SK-N-DZ (cell line): ENCODE data around the gene PODXL2.
"Not testable (repeated sequence)": the region's sequence is repeated elsewhere in the genome, so short reads cannot be mapped to it uniquely, and the experiment has no call there.

Experiments
- DNase-seq: peaks from one replicate; pipeline ENCODE4 v3.0.0-alpha.2; 2015; ENCODE audit warnings: low spot score

The PODXL2 gene

DNA sequence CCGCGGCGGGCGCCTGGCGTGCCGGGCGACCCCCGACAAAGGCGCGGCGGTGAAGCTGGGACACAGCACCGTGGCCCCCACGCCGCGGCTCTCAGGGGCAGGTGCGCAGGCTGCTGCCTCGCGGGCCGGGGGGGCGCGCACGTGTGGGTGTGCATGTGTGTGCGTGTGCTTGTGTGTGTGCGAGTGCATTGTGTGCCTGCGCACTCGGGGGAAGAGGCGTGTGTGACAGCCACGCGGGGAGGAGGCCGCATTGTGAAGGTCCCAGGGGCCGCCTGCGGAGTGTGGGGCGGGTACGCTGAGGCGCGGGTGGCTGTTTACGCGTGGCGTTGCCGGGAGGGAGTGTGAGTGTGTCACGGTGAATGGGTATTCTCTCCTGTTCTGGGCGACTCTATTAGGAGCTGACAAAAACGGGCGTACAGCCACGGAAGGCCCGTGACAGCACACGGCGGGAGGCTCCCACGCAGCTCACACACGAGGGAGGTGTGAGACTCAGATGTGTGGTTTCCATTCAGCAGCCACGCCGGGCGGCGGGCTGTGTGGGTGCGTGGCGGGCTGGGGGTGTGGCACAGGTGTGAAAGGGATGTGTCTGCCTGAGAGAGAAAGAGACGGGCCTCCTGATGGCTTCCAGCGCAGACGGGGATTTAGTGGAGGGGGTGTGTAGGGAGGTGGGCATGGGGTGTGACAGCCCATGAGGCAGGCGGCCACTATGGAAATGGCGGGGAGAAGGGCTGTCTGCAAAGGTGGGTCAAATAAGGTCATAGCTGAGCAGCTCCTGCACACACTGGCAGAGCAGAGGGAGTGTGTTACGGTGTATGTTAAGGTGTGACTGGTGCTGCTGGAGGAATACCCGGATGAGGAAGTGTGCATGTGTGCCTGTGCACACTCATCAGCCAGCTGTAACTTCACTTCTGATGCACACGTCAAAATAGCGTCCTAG is 750 bp downstream of the PODXL2 start:
- peak; percentile 56 for DNase-seq

DNA sequence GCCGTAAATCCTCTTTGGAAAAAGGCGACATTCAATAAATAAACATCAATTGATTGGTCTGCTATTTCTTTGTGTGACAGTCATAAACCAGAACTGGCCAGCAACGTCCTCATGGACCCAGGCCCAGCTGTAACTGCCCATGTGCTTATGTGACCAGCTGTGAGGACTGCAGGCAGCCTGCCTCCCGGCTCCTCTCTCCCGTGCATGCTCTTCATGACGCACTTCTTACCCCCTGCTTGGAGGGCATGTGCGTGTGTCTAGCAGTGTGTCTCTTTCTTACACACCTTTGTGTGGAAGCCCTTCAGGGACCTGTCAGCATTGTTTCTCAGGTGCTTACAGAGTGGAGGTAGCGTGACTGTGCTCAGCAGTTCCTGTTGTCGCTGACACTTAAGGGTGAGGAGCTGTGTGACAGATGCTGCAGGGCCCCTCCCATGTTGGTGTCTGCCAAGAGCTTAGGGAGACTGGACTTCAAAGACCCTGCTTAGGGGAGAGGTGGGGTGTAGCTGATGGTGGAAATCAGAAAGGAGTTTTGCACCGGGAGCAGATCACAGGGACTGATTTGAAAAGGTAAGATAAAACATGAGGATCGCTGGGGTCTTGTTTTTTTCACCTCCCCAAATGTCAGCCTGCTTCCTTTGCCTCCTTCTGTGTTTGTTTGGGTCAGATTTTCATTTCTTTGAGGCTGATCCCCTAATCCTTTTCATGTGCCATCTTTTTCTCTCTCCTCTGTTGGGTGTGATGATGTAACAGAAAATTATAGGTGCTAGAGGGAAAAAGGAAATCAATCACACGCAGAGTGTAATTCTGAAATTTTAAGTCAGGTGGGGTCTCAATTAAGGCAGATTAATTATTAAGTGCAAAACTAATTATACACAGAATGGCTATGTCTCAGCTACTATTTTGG is 2.1 kb downstream of the PODXL2 start:
- no peak for DNase-seq

DNA sequence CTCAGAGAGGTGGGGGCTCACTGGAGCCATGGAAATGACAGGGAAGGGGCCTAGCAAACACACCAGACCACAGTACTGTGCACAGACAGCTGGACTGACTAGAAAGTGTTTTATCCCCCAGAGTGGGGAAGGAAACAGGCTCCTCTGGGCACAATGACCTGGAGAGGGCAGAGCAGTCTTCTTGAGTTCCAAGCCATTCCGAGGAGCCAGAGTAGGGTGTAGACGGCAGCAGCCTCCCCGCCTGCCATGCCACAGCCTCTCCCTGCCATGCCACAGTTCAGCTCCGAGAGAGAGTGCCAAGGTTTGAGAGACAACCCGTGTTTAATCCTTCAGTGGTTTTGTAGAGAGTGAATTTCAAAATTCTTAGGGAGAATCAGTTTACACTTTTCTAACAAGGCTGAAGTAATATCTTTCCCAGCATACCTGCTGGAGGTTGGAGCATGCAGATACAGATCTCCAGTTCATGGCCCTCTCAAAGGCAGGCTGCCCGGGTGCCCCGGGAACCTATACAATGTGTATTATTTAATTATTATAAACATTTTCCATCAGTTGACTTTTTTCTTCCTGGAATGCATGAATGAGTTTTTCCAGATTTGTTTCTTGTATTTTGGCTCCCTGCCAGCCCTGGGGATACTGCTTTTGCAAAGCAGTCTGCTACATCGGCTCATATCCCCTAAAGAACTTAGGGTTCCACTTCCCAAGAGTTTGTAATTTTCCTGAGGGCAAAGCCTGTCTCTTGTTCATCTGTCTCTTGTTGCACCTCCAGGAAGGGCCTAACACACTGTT is 3.2 kb downstream of the PODXL2 start:
- DNase-seq, result no peak

DNA sequence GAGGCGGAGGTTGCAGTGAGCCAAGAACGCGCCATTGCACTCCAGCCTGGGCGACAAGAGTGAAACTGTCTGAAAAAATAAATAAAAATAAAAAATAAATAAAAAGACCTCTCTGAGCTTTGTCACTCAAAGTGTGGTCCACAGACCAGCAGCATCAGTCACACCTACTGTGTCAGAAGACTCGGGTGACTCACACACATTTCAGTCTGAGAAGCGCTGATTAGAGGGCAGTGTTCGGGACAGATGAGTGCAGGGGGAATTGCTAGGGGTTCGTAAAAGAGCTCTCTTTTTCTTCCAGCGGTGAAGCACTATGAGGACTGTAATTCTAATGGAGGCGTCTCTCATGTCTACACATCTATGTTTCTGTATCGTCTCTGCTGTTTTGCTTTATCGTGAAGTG is 5.7 kb downstream of the PODXL2 start:
- no peak for DNase-seq

DNA sequence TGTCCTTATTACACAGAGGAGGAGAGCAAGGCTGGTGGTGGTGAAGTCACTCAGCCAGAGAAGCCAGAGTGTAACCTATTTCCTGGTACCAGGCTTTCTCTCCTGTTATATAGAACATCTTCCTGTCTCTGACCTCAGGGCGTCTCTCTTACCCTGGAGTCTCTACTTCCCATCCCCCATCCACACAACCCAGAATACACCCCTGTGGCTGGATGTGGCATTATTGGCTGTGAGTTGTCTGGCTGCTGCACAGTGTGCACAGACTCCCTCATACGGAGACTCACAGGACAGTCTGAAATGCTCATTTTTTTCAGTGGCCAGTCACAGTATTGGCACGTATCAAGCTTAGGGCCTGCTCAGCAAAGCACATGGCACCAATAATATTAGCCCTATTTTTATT is 8.6 kb downstream of the PODXL2 start:
- DNase-seq, result no peak

GRCh38 chr3:127637971-127638370 is 9.0 kb downstream of the PODXL2 start:
- no peak for DNase-seq

DNA sequence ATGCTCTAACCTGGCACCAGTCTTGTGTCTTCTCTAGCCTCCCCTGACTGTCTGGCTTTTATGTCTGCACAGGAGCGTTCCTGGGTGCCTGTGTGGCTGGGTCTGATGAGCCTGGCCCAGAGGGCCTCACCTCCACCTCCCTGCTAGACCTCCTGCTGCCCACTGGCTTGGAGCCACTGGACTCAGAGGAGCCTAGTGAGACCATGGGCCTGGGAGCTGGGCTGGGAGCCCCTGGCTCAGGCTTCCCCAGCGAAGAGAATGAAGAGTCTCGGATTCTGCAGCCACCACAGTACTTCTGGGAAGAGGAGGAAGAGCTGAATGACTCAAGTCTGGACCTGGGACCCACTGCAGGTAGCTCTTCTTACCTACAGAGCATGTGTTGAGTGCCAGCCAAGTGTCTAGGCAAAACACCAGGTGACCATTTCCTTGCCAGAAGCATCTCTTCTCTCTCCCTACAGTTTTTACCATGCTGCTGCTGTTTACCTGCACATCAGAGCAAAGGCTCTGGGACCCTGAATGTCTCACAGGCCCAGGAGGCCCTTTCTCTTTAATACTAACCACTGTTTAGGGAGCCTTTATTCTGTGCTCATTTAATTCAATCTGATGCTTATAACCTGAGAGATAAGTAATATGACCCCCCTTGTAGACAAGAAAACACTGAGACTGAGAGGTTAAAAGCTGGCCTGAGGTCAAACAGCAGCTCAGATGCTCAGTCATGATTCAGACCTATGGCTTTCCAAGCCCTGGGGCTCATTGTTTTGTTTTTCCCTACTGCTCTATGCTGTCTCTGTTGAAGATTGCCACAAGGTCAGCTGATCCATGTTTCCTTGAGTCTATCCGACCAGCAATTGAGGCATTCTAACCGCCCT is 10.4 kb downstream of the PODXL2 start:
- DNase-seq, result no peak

DNA sequence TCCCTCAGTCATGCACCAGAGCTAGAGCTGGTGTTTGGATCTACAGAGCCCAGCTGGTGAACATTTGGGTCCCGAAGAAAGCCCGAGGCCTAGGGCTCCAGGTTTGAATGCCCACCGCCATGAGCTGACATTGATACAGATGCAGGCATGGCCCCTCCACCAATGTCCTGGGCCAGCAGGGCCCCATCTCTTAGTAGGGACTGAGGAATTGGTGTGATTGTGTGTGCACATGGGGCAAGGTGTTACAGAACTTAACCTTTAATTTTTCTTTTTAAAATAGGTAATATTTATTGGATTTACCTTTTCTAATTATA is 11.0 kb downstream of the PODXL2 start:
- DNase-seq, result no peak

DNA sequence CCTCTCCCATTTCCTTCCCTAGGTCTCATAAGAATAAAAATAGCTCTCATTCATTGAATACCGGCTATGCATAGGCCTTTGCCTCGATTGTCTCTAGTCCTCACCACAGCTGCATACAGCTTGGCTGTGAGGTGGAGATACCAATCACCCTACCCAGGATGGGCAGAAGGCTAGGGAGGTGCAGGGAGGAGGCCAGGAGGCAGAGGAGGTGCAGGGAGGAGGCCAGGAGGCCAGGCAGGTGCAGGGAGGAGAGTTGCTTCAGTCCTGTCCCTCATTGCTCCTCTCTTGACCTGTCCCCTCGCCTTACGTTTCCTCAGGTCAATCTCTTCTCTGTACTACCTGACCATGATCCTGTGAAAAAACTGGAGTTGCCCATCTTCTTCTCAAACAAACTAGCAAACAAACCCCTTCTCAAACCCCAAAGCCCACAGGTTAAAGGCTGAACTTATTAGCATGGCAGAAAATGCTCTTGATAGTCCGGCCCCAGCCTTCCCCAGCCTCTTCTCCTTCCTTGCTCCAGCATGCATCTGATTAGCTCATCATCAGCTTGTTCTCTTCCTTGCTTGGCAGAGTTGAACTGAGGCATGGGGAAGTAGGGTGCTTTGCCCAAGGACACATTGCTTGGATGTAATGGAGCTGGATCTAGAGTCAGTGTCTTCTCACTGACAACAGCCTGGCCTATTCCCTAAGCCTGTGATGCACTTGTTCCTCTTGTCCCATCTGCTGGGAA is 15.8 kb downstream of the PODXL2 start:
- no peak for DNase-seq

GRCh38 chr3:127645371-127646015 is 16.5 kb downstream of the PODXL2 start:
- no peak for DNase-seq

DNA sequence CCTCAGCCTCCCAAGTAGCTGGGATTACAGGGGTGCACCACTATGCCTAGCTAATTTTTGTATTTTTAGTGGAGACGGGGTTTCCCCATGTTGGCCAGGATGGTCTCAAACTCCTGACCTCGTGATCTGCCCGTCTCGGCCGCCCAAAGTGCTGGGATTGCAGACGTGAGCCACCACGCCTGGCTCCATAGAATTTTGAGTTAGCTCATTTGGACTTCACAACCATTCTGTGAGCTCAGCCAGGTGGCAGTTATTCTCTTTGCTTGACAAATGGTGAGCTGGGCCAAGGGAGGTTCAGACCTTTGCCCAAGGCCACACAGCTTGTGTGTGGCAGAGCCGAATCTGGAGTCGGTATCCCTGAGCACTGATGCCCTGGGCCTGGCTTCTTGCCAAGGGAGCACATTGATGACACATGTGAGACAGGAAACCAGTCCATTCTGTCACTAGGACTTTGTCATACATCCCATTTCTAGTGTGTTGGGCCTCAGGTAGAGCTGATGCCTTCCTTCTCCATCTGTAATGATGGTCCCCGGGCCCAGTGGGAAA is 17.6 kb downstream of the PODXL2 start:
- no peak for DNase-seq

DNA sequence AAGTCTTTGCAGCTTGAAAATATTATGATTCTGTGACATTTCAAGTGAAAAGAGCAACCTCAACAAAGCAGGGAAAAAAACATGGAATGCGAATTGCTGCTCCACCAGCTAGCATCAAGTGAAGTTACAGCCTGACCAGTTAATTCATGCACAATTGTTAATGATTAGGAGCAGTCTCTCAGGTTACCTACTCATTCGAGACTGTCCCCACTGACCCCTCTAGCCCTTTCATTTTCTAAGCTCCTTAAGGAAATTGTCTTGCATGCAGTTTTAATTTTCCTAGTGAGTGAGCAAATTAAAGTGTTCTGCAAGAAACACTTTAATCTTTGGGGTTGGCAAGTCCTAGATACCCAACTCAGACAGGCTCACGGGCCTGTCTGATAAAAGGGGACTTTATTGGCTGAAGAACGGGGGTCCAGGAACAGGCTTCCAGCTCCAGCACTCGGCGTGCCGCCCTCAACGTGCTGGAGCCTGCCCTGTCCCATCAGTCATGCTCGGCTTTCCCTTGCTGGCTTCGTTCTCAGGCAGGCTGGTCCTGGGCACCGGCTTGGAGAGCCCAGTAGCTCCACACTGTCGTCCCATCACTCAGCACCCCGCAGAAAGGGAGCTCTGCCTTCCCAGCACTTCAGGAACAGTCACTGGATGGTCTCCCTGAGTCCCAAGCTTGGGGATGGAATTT is 18.3 kb downstream of the PODXL2 start:
- DNase-seq, result no peak

DNA sequence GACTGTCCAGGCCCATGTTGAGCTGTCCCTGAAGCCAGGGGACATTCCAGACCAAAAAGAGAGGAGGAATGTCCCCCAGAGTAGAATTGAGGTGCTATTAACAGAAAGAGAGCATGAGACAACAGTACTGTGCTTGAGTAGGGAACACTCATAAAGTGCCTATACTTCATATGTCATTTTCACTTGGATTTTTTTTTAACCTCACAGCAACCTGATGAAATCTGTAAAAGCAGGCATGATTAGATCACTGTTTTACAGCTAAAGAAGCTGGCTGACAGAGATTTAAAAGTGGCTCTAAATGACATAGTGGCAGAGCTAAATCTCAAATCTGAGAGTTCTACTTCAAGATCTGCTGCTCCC is 18.8 kb downstream of the PODXL2 start:
- no peak for DNase-seq

GRCh38 chr3:127650236-127650635 is 21.3 kb downstream of the PODXL2 start:
- DNase-seq, result no peak

GRCh38 chr3:127651516-127652172 is 22.7 kb downstream of the PODXL2 start:
- DNase-seq, result no peak

DNA sequence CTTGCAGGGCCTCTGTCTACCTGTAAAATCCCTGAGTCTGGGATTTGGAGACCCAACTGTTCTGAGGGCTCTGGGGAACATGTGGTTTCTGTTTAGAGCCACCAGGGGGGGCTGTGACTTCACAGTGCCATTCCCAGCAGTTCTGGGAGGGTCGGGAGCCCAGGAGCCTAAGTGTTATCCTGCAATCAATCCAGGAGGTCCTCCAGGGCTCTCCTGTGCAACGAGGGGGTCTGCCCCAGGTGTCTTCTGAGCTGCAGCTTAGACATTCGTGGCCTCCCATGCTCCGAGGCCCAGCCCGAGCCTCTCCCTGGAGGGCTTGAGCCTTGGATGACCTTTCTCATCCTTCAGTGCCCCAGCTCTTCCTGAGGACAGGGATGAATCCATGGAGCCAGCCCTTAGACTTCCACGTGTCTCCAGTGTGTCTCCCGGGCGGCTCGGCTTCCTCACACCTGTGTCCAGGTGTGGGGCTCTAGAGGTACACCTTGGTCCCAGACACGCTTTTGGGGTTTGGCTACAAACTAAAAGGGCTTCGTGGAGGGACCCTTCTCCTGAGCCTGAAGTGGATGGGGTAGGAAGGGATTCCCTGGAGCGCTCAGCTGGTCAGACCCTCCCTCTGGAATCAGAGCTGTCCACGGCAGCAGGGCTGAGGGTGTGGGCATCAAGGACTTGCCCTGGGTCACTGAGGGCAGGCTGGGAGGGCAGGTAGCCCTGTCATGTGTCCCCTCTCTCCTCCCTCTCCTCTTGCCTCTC is 23.4 kb downstream of the PODXL2 start:
- peak; percentile 43 for DNase-seq

DNA sequence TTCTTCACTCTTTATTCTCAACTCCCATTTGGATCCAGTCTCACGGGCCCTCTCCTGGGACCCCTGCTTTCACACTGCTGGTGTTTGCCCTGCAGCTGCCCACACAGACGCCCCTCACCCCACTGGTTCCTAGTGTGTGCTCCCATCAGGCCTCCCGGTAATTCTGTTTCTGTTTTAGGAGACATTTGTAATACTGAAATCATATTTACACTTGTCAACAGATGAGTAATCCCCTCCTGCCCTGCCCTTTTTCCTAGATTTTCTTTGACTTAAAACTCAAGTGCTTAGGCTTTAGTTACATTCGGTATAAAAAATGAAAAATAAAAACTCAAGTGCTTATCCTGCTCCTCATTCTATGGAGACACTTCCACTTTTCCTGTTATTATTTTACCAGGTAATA is 25.4 kb downstream of the PODXL2 start:
- no peak for DNase-seq

DNA sequence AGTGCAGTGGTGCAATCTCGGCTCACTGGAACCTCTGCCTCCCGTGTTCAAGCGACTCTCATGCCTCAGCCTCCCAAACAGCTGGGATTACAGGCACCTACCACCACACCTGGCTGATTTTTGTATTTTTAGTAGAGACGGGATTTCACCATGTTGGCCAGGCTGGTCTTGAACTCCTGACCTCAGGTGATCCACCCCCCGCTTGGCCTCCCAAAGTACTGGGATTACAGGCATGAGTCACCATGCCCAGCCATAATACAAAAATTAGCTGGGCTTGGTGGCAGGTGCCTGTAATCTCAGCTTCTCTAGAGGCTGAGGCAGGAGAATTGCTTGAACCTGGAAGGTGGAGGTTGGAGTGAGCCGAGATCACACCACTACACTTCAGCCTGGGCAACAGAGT is 26.0 kb downstream of the PODXL2 start:
- not testable (repeated sequence) for DNase-seq
